ENCODE data around the gene LRBA. TPM values are rescaled to one million over a fixed set of nuclear protein-coding genes. Genes with fewer than 3 reads are reported as not detected.
"Not testable (repeated sequence)": the region's sequence is repeated elsewhere in the genome, so short reads cannot be mapped to it uniquely, and the experiment has no call there.

LRBA gene
- total RNA-seq, 2 experiments from 2014 or later = 53.7 to 54.6 TPM

GRCh38 chr4:150694438-150694837 is 320.6 kb downstream of the LRBA start:
- Mint-ChIP-seq H3K36me3 (ENCODE audit: low read depth) (peaks cover 6% of the 10 kb centered on the region), H3K27me3 (ENCODE audit: low read depth) (no peaks in the 10 kb centered on the region), H3K4me1 (ENCODE audit: low read depth) (peaks cover 7% of the 10 kb centered on the region), H3K9me3 (no peaks in the 10 kb centered on the region), H3K4me3 (no peak overlapping the region), H3K27ac (no peak overlapping the region)
- intact Hi-C loops (cut with micrococcal nuclease) = no loop called here
- CTCF ChIA-PET = interaction anchor here (0.6 kb wide), 1 partner anchor 32 kb away, joined by 4 read pairs; no protein-coding TSS in a partner anchor
- peak; percentile 8 for DNase-seq

GRCh38 chr4:150683775-150684350 is 331.2 kb downstream of the LRBA start:
- H3K9me3 Mint-ChIP-seq = no peaks in the 10 kb centered on the region
- peaks cover 2% of the 10 kb centered on the region for H3K4me1 Mint-ChIP-seq (ENCODE audit: low read depth)
- peaks cover 11% of the 10 kb centered on the region for H3K36me3 Mint-ChIP-seq (ENCODE audit: low read depth)
- no peak for DNase-seq
- no peak overlapping the region for H3K4me3 Mint-ChIP-seq
- intact Hi-C loops (cut with micrococcal nuclease) = no loop called here
- no peaks in the 10 kb centered on the region for H3K27me3 Mint-ChIP-seq (ENCODE audit: low read depth)
- CTCF ChIA-PET = interaction anchor here (0.5 kb wide), 1 partner anchor 1563 kb away, joined by 3 read pairs; no protein-coding TSS in a partner anchor
- no peak overlapping the region for H3K27ac Mint-ChIP-seq

GRCh38 chr4:150682126-150682525 is 333.0 kb downstream of the LRBA start:
- no peaks in the 10 kb centered on the region for H3K9me3 Mint-ChIP-seq
- H3K4me1 Mint-ChIP-seq (ENCODE audit: low read depth) = no peaks in the 10 kb centered on the region
- DNase-seq = no peak
- CTCF ChIA-PET = no interaction called here
- no peak overlapping the region for H3K27ac Mint-ChIP-seq
- no peak overlapping the region for H3K4me3 Mint-ChIP-seq
- intact Hi-C loops (cut with micrococcal nuclease) = no loop called here
- peaks cover 7% of the 10 kb centered on the region for H3K36me3 Mint-ChIP-seq (ENCODE audit: low read depth)
- no peaks in the 10 kb centered on the region for H3K27me3 Mint-ChIP-seq (ENCODE audit: low read depth)

- Mint-ChIP-seq H3K27me3 (ENCODE audit: low read depth) (no peaks in the 10 kb centered on the region), H3K36me3 (ENCODE audit: low read depth) (peaks cover 10% of the 10 kb centered on the region), H3K27ac (no peak overlapping the region), H3K4me1 (ENCODE audit: low read depth) (no peaks in the 10 kb centered on the region), H3K4me3 (no peak overlapping the region), H3K9me3 (no peaks in the 10 kb centered on the region)
- CTCF ChIA-PET = no interaction called here
- intact Hi-C loops (cut with micrococcal nuclease) = no loop called here
- DNase-seq = no peak
Observed at GRCh38 chr4:150681063-150681462, 334.0 kb downstream of the LRBA start.

- H3K36me3 Mint-ChIP-seq (ENCODE audit: low read depth) = peaks cover 10% of the 10 kb centered on the region
- no peaks in the 10 kb centered on the region for H3K27me3 Mint-ChIP-seq (ENCODE audit: low read depth)
- no peaks in the 10 kb centered on the region for H3K4me1 Mint-ChIP-seq (ENCODE audit: low read depth)
- no peak overlapping the region for H3K27ac Mint-ChIP-seq
- intact Hi-C loops (cut with micrococcal nuclease) = no loop called here
- no peak for DNase-seq
- no peak overlapping the region for H3K4me3 Mint-ChIP-seq
- CTCF ChIA-PET = no interaction called here
- H3K9me3 Mint-ChIP-seq = no peaks in the 10 kb centered on the region
Observed at GRCh38 chr4:150680651-150681050, 334.4 kb downstream of the LRBA start.

GRCh38 chr4:150679765-150680343 is 335.2 kb downstream of the LRBA start:
- Mint-ChIP-seq H3K27ac (no peak overlapping the region), H3K36me3 (ENCODE audit: low read depth) (peaks cover 10% of the 10 kb centered on the region), H3K27me3 (ENCODE audit: low read depth) (no peaks in the 10 kb centered on the region), H3K4me1 (ENCODE audit: low read depth) (no peaks in the 10 kb centered on the region), H3K9me3 (no peaks in the 10 kb centered on the region), H3K4me3 (no peak overlapping the region)
- CTCF ChIA-PET = no interaction called here
- intact Hi-C loops (cut with micrococcal nuclease) = no loop called here
- no peak for DNase-seq

- Mint-ChIP-seq H3K4me3 (no peak overlapping the region), H3K4me1 (ENCODE audit: low read depth) (no peaks in the 10 kb centered on the region), H3K9me3 (no peaks in the 10 kb centered on the region), H3K36me3 (ENCODE audit: low read depth) (peaks cover 10% of the 10 kb centered on the region), H3K27me3 (ENCODE audit: low read depth) (no peaks in the 10 kb centered on the region), H3K27ac (no peak overlapping the region)
- CTCF ChIA-PET = interaction anchor here (0.6 kb wide), 2 partner anchors 9 to 134 kb away, joined by 3 to 4 read pairs; no protein-coding TSS in a partner anchor
- intact Hi-C loops (cut with micrococcal nuclease) = no loop called here
- no peak for DNase-seq
Observed at GRCh38 chr4:150679018-150679764, 335.9 kb downstream of the LRBA start.

GRCh38 chr4:150673793-150674192 is 341.3 kb downstream of the LRBA start:
- Mint-ChIP-seq H3K9me3 (no peaks in the 10 kb centered on the region), H3K4me3 (no peak overlapping the region), H3K27ac (no peak overlapping the region), H3K27me3 (ENCODE audit: low read depth) (no peaks in the 10 kb centered on the region), H3K4me1 (ENCODE audit: low read depth) (no peaks in the 10 kb centered on the region), H3K36me3 (ENCODE audit: low read depth) (peaks cover 7% of the 10 kb centered on the region)
- CTCF ChIA-PET = interaction anchor here (0.6 kb wide), 1 partner anchor 1592 kb away, joined by 4 read pairs; no protein-coding TSS in a partner anchor
- intact Hi-C loops (cut with micrococcal nuclease) = no loop called here
- no peak for DNase-seq

GRCh38 chr4:150668824-150669223 is 346.3 kb downstream of the LRBA start:
- CTCF ChIA-PET = interaction anchor here (0.8 kb wide), 1 partner anchor 17 kb away, joined by 3 read pairs; no protein-coding TSS in a partner anchor
- H3K36me3 Mint-ChIP-seq (ENCODE audit: low read depth) = peaks cover 7% of the 10 kb centered on the region
- H3K27me3 Mint-ChIP-seq (ENCODE audit: low read depth) = no peaks in the 10 kb centered on the region
- no peak overlapping the region for H3K4me3 Mint-ChIP-seq
- no peak for DNase-seq
- no peaks in the 10 kb centered on the region for H3K4me1 Mint-ChIP-seq (ENCODE audit: low read depth)
- no peaks in the 10 kb centered on the region for H3K9me3 Mint-ChIP-seq
- intact Hi-C loops (cut with micrococcal nuclease) = no loop called here
- no peak overlapping the region for H3K27ac Mint-ChIP-seq

GRCh38 chr4:150664935-150665334 is 350.1 kb downstream of the LRBA start:
- CTCF ChIA-PET = no interaction called here
- intact Hi-C loops (cut with micrococcal nuclease) = no loop called here
- Mint-ChIP-seq H3K9me3 (no peaks in the 10 kb centered on the region), H3K27ac (no peak overlapping the region), H3K36me3 (ENCODE audit: low read depth) (peaks cover 12% of the 10 kb centered on the region), H3K4me3 (no peak overlapping the region), H3K27me3 (ENCODE audit: low read depth) (no peaks in the 10 kb centered on the region), H3K4me1 (ENCODE audit: low read depth) (no peaks in the 10 kb centered on the region)
- DNase-seq = no peak

- Mint-ChIP-seq H3K27me3 (ENCODE audit: low read depth) (no peaks in the 10 kb centered on the region), H3K4me1 (ENCODE audit: low read depth) (no peaks in the 10 kb centered on the region), H3K4me3 (no peak overlapping the region), H3K9me3 (no peaks in the 10 kb centered on the region), H3K27ac (no peak overlapping the region), H3K36me3 (ENCODE audit: low read depth) (peaks cover 10% of the 10 kb centered on the region)
- no peak for DNase-seq
- CTCF ChIA-PET = interaction anchor here (0.6 kb wide), 1 partner anchor 604 kb away, joined by 3 read pairs; no protein-coding TSS in a partner anchor
- intact Hi-C loops (cut with micrococcal nuclease) = no loop called here
Observed at GRCh38 chr4:150662686-150663085, 352.4 kb downstream of the LRBA start.

GRCh38 chr4:150661551-150661950 is 353.5 kb downstream of the LRBA start:
- H3K27ac Mint-ChIP-seq; H3K27me3 Mint-ChIP-seq (ENCODE audit: low read depth); CTCF ChIA-PET; intact Hi-C loops (cut with micrococcal nuclease); H3K9me3 Mint-ChIP-seq; DNase-seq; H3K4me3 Mint-ChIP-seq; H3K4me1 Mint-ChIP-seq (ENCODE audit: low read depth): not testable (repeated sequence)
- peaks cover 12% of the 10 kb centered on the region for H3K36me3 Mint-ChIP-seq (ENCODE audit: low read depth)

Measured in activated naive CD4-positive, alpha-beta T cell treated with anti-CD3 and anti-CD28 coated beads for 36 hours (primary cell).